ENCODE measurements around the gene GPD1. TPM values are rescaled to one million over a fixed set of nuclear protein-coding genes. Genes with fewer than 3 reads are reported as not detected.

GPD1 gene
- total RNA-seq, 1 donor from 2014 or later, result 1,023 TPM

- DNase-seq (ENCODE audit: low spot score), result no peak
Observed at GRCh38 chr12:50099302-50100008, 4.4 kb upstream of the GPD1 start.

DNA sequence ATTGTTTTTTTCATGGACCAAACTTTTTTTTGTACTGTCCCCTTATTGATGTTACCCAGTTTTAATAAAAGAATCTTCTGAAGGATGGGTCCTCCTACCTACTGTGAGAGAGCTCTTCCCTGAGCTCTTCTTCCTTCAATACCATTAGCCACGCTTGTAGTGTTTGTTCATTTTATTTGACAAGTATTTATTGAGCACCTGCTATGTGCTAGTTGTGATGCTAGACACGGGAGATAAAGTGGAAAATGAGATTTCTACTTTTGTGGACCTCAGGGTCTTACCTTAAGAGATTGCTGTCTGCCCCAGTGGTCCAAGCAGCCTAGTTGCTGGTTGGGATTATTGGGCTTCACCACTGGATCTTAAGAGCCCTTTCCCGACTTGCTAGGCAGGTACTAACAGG, 3.2 kb upstream of the GPD1 start:
- DNase-seq (ENCODE audit: low spot score), result no peak

GRCh38 chr12:50101663-50102062, 2.1 kb upstream of the GPD1 start:
- DNase-seq (ENCODE audit: low spot score), result no peak

DNA sequence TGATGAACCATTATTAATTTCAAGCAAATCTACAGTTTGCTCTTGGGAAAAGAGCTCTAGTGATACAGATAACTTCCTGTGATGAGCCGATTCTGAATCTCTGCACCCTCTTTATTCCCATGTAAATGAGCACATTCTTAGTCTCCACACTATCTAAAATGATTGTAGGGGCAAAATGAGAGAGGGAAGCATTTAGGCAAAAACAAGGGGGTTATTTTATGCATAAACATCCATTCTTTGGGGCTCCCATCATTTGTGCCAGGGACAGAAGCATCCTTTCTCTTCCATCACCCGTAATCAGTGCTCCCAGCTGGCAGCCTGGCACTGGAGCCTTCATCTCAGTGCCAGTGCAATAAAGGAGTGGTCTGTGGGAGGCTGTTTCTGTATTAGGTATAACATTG, 1.7 kb upstream of the GPD1 start:
- DNase-seq (ENCODE audit: low spot score), result no peak

DNA sequence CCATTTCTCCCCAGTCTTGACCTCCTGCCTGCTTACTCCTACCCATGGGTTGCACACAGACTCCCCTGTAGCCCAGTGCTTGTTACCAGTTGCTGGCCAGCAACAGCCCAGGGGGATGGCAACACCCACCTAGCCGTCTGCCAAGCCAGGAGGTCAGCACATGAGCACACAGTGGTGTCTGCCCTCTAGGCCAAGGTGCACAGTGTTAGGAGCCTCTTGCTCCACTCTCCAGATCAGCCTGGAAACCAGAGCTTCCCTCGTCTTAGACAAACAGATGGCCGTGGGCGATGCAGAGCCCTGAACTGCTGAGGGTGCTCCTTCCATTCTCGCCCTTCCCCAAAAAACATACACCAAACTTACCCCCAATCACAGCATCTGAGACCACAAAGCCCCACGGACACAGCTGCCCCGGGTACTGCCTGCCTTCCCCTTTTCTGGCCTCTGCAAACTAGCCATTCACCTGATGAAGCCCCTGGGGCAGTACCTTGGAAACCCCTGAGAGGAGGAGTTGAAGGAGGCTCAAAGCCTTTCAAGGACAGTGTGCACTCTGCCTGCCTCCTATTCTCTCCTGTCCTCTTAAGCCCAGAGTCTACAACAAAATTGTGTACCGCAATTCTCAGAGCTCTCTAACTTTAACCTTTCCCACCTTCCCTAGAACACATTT, 1.0 kb upstream of the GPD1 start:
- no peak for DNase-seq (ENCODE audit: low spot score)

DNA sequence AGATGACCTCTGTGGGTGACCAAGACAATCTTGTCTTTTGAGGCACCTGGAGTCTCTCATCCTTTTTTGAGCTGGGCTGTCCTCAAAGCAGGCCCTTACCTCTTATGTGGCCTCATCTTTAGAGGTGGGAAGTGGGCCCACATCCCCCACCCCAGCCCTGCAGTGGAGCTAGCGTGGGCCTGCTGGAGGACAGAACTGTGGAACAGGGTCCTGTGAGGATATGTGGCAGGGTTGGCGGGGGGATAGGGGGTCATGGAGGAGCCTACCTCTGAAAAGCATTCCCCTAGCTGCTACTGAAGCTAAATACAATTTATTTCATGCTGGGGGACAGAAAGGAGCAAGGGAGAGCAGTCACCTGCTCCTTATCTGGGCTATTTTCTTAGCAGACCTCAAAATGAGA, 457 bp upstream of the GPD1 start:
- no peak for DNase-seq (ENCODE audit: low spot score)

- no peak for DNase-seq (ENCODE audit: low spot score)
Observed at GRCh38 chr12:50104417-50105366, 884 bp downstream of the GPD1 start.

DNA sequence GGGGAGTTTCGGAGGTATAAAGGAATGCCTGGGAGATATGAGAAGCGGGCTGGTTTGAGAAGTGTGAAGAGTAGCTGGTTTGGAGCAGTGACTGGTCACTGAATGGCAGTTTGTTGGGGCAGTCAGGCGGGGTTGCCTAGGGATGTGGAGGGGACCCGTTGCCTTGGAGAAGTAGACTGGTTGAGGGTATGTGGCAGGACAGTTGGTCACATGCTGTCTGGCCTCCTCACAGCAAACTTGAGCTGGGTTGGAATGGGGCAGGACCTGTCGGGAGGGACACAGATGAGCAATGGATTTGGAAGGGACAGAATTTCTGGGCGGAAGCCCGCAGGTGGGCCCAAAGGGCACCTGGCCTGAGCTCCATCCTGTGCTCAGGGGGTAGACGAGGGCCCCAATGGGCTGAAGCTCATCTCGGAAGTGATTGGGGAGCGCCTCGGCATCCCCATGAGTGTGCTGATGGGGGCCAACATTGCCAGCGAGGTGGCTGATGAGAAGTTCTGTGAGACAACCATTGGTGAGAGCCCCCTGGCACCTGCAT, 2.2 kb downstream of the GPD1 start:
- no peak for DNase-seq (ENCODE audit: low spot score)

DNA sequence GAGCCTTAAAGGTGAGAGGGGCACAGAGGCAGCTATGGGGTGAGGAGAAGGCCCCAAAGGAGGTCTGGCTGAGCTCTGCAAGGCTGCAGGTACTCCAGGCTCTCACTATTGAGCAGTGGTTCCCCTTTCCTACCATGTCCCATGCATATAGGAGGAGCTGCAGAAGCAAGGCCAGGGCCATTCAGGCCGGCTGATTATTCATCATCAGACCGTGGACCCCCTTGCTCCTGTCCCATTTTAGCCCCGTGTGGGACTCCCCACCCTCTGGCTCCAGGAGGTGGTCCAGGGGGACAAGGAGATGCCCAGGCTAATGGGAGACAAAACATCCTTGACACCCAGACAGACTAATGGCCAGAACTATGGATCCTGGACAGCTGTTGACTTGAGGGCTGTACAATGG, 3.1 kb downstream of the GPD1 start:
- no peak for DNase-seq (ENCODE audit: low spot score)

DNA sequence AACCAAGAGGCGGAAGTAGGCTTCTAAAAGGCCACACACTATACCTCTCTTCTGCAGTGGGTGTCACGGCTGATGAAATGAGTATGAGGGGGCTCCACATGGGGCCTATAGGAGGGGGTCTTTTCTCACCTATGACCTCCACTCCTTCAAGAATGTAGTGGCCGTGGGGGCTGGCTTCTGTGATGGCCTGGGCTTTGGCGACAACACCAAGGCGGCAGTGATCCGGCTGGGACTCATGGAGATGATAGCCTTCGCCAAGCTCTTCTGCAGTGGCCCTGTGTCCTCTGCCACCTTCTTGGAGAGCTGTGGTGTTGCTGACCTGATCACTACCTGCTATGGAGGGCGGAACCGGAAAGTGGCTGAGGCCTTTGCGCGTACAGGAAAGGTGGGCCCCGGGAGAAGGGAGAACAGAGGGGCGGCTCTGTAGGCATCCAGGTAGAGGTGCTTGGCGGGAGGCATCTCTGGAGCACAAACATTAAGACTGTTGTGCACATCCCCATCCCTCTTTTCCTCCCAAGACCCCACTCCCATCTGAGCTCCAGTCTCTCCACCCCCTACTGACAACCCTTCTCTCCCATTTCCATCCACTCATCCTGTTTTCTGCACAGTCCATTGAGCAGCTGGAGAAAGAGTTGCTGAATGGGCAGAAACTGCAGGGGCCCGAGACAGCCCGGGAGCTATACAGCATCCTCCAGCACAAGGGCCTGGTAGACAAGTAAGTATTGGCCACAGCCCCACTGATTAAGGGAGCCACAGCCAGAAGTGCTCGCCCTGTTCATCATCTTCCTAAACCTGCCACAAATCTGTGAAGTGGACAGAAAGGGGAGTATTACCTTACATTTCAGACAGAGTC, 3.8 kb downstream of the GPD1 start:
- DNase-seq (ENCODE audit: low spot score), result no peak

GRCh38 chr12:50109319-50109718, 5.5 kb downstream of the GPD1 start:
- DNase-seq (ENCODE audit: low spot score), result no peak

- DNase-seq (ENCODE audit: low spot score), result no peak
Observed at GRCh38 chr12:50110127-50110761, 6.4 kb downstream of the GPD1 start.

DNA sequence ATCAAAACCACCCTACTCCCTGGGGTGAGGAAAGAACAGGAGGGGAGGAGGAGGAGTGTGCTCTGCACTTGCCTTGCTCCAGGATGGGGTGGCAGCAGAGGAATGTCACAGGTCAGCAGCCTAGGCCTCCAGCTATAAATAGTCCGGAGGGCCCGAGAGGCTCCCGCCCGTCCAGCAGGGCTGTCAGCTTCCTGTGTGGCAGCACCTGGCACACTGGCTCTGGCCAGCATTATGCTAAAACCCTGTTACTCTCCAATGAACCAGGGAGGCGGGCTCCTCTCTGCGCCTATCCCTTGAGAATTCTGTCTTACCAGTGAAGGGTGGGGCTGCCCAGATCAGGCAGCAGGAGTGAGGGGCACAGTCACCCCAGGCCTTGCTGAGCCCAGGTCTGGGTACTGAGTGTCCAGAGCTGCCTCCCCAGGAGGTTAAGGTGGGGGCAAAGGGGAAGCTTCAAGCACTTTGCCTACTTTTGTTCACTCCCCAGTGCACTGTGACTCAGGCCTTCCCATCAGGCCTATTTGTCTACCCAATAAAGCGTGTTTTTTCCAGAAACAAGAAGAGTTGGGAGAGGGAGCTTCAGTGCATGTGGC, 7.0 kb downstream of the GPD1 start:
- DNase-seq (ENCODE audit: low spot score), result no peak

GRCh38 chr12:50111395-50111692, 7.5 kb downstream of the GPD1 start:
- DNase-seq (ENCODE audit: low spot score), result no peak

DNA sequence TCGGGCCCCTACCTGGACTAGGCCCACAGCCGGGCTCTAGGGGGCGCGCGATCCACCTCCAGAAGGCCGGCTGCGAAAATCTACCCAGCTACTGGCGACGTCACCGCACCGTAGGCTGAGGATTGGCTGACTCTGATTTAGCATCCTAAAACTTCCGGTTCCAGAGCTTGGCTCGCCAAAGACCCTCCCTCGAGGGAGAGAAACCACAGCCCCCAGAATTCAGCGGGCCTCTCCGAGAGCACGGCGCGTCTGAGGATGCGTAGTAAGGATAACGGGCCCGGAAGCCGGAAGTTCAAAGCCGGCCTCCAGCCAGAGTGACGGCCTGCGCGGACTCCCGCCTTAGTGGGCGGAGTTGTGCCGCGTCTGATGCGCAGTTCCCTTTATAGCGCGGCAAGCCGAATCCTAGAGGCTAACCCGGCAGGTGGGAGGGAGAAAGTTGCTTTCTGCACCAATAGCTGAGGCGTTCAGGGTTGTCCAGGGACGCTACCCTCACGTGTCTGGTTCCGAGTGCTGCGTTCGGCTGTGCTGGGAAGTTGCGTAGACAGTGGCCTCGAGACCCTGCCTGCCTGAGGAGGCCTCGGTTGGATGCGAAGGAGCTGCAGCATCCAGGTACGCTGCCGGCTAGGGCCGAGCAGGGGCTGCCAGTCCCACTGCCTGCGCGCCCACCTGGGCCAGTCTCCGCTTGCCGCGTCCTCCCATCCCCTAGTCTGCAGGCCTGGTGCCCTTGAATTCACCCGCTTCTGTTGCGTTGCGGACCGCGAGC, 8.1 kb downstream of the GPD1 start, which contains the start of gene COX14:
Gene COX14, plus strand, starts transcription at position 544 of the 763 bp plus-strand sequence. CDS start 7,808 bp downstream, outside the sequence.
- peak; percentile 99 for DNase-seq (ENCODE audit: low spot score)

- DNase-seq (ENCODE audit: low spot score), result peak; percentile 53
Observed at GRCh38 chr12:50112456-50113218, 8.8 kb downstream of the GPD1 start.

GRCh38 chr12:50117057-50117622, 13.3 kb downstream of the GPD1 start:
- DNase-seq (ENCODE audit: low spot score), result peak; percentile 11

GRCh38 chr12:50119387-50119786, 15.6 kb downstream of the GPD1 start:
- DNase-seq (ENCODE audit: low spot score), result peak; percentile 76
